Heart left ventricle (tissue), 13 donors: ENCODE results near the gene VPS13A.

Source experiments
- POLR2A ChIP-seq, 2 donors: fragments of 450-650 bp; IDR thresholded peaks; one replicate each; pipeline ENCODE4 v1.6.1; 2017; ENCODE audit warnings: antibody characterized with exemption in 2 of 2, mild to moderate bottlenecking in 2 of 2, moderate library complexity in 2 of 2
- TF ChIP-seq, protein P1 (sequence below), 12 donors: fragments of 200-600 bp; sonication (generic) in 4 of 12; IDR thresholded peaks; one replicate each; pipeline versions ENCODE4 v1.5.0 to v1.8.0; 2018 to 2022; ENCODE audit warnings: antibody characterized with exemption in 12 of 12, mild to moderate bottlenecking in 5 of 12
- donor health status: ischemic (EF 13 %, LVEDD 7.1; RV severe dilation, severe dysfunction).
- donor health status: DM: no; HTN: yes; CAD: no.
- donor health status: DM: no; HTN: no; CAD: no.
- donor health status: ischemic (EF 25% LVEDD 6.9; RV normal size, moderate dysfunction).
- donor health status: ischemic (EF 25% LVEDD 5.7; RV mildly dilated, moderate dysfunction).
- donor health status: ischemic (EF 35%, LVEDD 5.7; RV mildly dilated, moderate dysfunction).
- donor health status: nonischemic (EF 11% LVEDD 7.7; RV severe dilation, severe dysfunction).
- donor health status: DM: yes; HTN: yes; CAD: no.
- donor health status: PGD.
- donor health status: ischemic (EF 29% LVEDD 5.4; RV normal size, mild dysfunction).
- donor health status: nonischemic (EF 23%, LVEDD 6.1; RV moderate dilation, normal function).

DNA sequence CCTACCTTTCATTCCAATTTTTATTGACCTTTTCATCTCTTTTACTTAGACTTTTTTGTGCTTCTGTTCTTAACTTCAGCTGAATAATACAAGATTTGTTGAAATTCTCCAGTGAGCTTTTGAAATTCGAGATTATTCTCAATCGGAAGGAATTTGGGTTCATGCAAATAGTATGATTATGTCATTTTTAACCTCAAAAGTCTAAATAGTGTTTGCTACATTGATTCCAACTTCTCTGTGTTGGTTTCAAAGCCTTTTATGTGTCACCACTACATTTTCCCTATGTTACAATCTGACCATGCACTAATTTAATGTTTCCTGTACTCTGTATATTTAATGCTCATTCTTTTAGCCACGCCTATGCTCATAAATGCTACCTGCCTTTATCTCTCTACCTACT, 44.1 kb downstream of the VPS13A start:
- TF ChIP-seq, protein P1, sequence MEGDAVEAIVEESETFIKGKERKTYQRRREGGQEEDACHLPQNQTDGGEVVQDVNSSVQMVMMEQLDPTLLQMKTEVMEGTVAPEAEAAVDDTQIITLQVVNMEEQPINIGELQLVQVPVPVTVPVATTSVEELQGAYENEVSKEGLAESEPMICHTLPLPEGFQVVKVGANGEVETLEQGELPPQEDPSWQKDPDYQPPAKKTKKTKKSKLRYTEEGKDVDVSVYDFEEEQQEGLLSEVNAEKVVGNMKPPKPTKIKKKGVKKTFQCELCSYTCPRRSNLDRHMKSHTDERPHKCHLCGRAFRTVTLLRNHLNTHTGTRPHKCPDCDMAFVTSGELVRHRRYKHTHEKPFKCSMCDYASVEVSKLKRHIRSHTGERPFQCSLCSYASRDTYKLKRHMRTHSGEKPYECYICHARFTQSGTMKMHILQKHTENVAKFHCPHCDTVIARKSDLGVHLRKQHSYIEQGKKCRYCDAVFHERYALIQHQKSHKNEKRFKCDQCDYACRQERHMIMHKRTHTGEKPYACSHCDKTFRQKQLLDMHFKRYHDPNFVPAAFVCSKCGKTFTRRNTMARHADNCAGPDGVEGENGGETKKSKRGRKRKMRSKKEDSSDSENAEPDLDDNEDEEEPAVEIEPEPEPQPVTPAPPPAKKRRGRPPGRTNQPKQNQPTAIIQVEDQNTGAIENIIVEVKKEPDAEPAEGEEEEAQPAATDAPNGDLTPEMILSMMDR (IDR thresholded peaks at IDR 0.05) = no peak
- TF ChIP-seq POLR2A (IDR thresholded peaks at IDR 0.05) = no peak
